GM20000 (cell line): ENCODE results near the gene IGFN1.

Experiments
- DNase-seq: peaks from one replicate; pipeline ENCODE4 v3.0.0; 2012; ENCODE audit warnings: low spot score
- CTCF ChIP-seq: IDR thresholded peaks from 2 replicates; pipeline ENCODE4 v1.5.1; 2012; ENCODE audit warnings: mild to moderate bottlenecking, control low read depth; ENCODE audit errors: extremely low read depth, missing control alignments

Gene IGFN1

GRCh38 chr1:201266774-201267173, 76.2 kb downstream of the IGFN1 start:
- DNase-seq = no peak
- TF ChIP-seq CTCF = no peak

- DNase-seq = no peak
- TF ChIP-seq CTCF = no peak
Observed at GRCh38 chr1:201267481-201268229, 77.0 kb downstream of the IGFN1 start.

- no peak for DNase-seq
- no peak for TF ChIP-seq CTCF
Observed at GRCh38 chr1:201268604-201269151, 78.1 kb downstream of the IGFN1 start.

- no peak for DNase-seq
- no peak for TF ChIP-seq CTCF
Observed at GRCh38 chr1:201269281-201269680, 78.7 kb downstream of the IGFN1 start.

- no peak for DNase-seq
- TF ChIP-seq CTCF = no peak
Observed at GRCh38 chr1:201269900-201270410, 79.3 kb downstream of the IGFN1 start.

GRCh38 chr1:201270616-201271390, 80.2 kb downstream of the IGFN1 start:
- no peak for DNase-seq
- TF ChIP-seq CTCF = no peak

- DNase-seq = no peak
- TF ChIP-seq CTCF = no peak
Observed at GRCh38 chr1:201272799-201273198, 82.2 kb downstream of the IGFN1 start.
